Suppressor macrophage treated with lipopolysaccharide for 4 hours (primary cell): ENCODE results near the gene SLC13A4.
"Not testable (repeated sequence)": the region's sequence is repeated elsewhere in the genome, so short reads cannot be mapped to it uniquely, and the experiment has no call there.

Source experiments
- DNase-seq: peaks from one replicate; pipeline ENCODE4 v3.0.0-alpha.2; 2020

The SLC13A4 gene

GRCh38 chr7:135685306-135686084 is 42.5 kb downstream of the SLC13A4 start:
- DNase-seq = no peak

GRCh38 chr7:135684699-135685098 is 43.3 kb downstream of the SLC13A4 start:
- no peak for DNase-seq

GRCh38 chr7:135684136-135684535 is 43.9 kb downstream of the SLC13A4 start:
- no peak for DNase-seq

- no peak for DNase-seq
These were observed 44.4 kb downstream of the SLC13A4 start for GRCh38 chr7:135683609-135684008.

GRCh38 chr7:135682191-135682590 is 45.8 kb downstream of the SLC13A4 start:
- no peak for DNase-seq

- DNase-seq = no peak
These were observed 46.2 kb downstream of the SLC13A4 start for GRCh38 chr7:135681762-135682161.

GRCh38 chr7:135678612-135679575 is 49.1 kb downstream of the SLC13A4 start:
- no peak for DNase-seq

GRCh38 chr7:135673360-135673706 is 54.7 kb downstream of the SLC13A4 start:
- DNase-seq = no peak

GRCh38 chr7:135672560-135673359 is 55.2 kb downstream of the SLC13A4 start:
- peak; percentile 36 for DNase-seq

- DNase-seq = no peak
These were observed 57.8 kb downstream of the SLC13A4 start for GRCh38 chr7:135670179-135670578.

- no peak for DNase-seq
These were observed 58.2 kb downstream of the SLC13A4 start for GRCh38 chr7:135669774-135670173.

- DNase-seq = not testable (repeated sequence)
These were observed 59.1 kb downstream of the SLC13A4 start for GRCh38 chr7:135668852-135669395.

GRCh38 chr7:135667626-135668025 is 60.4 kb downstream of the SLC13A4 start:
- not testable (repeated sequence) for DNase-seq

GRCh38 chr7:135666846-135667245 is 61.1 kb downstream of the SLC13A4 start:
- peak; percentile 90 for DNase-seq

- no peak for DNase-seq
These were observed 61.8 kb downstream of the SLC13A4 start for GRCh38 chr7:135666156-135666555.

- DNase-seq = no peak
These were observed 62.9 kb downstream of the SLC13A4 start for GRCh38 chr7:135665042-135665441.

GRCh38 chr7:135664046-135664589 is 63.9 kb downstream of the SLC13A4 start:
- peak; percentile 69 for DNase-seq

GRCh38 chr7:135662373-135663114 is 65.4 kb downstream of the SLC13A4 start, which contains the start of gene STMP1:
STMP1 (plus strand) TSS chr7:135662514.
- DNase-seq = peak; percentile 99

GRCh38 chr7:135662123-135662372 is 65.9 kb downstream of the SLC13A4 start:
- DNase-seq = no peak

GRCh38 chr7:135661311-135662122 is 66.5 kb downstream of the SLC13A4 start:
- no peak for DNase-seq
